ENCODE data around the gene IBTK.

DNA sequence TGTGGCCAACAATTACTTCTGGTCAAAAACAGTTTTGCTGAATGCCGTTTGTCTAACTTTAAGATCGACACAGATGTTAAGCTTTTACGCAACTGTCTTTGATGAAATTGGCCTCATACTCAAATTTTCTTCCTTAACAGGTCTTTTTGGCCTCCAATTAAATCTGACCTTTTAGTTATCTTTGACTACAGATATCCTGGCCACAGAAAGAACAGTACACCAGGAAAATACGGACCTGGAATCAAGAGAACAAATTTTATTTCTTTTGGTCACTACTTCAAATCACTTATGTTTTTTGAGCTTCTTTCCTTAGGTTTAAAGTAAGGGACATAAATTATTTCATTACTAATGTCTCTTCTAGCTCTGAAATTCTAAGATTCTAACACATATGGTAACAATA lies 49.8 kb downstream of the IBTK start:
- TF ChIP-seq CBFB (CRISPR knock-in tag; IDR thresholded peaks at IDR 0.05; ENCODE audit: low read depth) (no peak), SP1 (CRISPR knock-in tag; conservative IDR thresholded peaks at IDR 0.05) (no peak), CREM (CRISPR knock-in tag; IDR thresholded peaks at IDR 0.05) (no peak)
- TF ChIP-seq, protein P1, sequence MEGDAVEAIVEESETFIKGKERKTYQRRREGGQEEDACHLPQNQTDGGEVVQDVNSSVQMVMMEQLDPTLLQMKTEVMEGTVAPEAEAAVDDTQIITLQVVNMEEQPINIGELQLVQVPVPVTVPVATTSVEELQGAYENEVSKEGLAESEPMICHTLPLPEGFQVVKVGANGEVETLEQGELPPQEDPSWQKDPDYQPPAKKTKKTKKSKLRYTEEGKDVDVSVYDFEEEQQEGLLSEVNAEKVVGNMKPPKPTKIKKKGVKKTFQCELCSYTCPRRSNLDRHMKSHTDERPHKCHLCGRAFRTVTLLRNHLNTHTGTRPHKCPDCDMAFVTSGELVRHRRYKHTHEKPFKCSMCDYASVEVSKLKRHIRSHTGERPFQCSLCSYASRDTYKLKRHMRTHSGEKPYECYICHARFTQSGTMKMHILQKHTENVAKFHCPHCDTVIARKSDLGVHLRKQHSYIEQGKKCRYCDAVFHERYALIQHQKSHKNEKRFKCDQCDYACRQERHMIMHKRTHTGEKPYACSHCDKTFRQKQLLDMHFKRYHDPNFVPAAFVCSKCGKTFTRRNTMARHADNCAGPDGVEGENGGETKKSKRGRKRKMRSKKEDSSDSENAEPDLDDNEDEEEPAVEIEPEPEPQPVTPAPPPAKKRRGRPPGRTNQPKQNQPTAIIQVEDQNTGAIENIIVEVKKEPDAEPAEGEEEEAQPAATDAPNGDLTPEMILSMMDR (IDR thresholded peaks at IDR 0.05) = no peak
- TF ChIP-seq, protein P2, sequence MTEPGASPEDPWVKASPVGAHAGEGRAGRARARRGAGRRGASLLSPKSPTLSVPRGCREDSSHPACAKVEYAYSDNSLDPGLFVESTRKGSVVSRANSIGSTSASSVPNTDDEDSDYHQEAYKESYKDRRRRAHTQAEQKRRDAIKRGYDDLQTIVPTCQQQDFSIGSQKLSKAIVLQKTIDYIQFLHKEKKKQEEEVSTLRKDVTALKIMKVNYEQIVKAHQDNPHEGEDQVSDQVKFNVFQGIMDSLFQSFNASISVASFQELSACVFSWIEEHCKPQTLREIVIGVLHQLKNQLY (CRISPR knock-in tag; IDR thresholded peaks at IDR 0.05) = no peak
- TF ChIP-seq, protein P3, sequence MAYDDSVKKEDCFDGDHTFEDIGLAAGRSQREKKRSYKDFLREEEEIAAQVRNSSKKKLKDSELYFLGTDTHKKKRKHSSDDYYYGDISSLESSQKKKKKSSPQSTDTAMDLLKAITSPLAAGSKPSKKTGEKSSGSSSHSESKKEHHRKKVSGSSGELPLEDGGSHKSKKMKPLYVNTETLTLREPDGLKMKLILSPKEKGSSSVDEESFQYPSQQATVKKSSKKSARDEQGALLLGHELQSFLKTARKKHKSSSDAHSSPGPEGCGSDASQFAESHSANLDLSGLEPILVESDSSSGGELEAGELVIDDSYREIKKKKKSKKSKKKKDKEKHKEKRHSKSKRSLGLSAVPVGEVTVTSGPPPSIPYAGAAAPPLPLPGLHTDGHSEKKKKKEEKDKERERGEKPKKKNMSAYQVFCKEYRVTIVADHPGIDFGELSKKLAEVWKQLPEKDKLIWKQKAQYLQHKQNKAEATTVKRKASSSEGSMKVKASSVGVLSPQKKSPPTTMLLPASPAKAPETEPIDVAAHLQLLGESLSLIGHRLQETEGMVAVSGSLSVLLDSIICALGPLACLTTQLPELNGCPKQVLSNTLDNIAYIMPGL (CRISPR knock-in tag; IDR thresholded peaks at IDR 0.05) = no peak
- TF ChIP-seq, protein P4, sequence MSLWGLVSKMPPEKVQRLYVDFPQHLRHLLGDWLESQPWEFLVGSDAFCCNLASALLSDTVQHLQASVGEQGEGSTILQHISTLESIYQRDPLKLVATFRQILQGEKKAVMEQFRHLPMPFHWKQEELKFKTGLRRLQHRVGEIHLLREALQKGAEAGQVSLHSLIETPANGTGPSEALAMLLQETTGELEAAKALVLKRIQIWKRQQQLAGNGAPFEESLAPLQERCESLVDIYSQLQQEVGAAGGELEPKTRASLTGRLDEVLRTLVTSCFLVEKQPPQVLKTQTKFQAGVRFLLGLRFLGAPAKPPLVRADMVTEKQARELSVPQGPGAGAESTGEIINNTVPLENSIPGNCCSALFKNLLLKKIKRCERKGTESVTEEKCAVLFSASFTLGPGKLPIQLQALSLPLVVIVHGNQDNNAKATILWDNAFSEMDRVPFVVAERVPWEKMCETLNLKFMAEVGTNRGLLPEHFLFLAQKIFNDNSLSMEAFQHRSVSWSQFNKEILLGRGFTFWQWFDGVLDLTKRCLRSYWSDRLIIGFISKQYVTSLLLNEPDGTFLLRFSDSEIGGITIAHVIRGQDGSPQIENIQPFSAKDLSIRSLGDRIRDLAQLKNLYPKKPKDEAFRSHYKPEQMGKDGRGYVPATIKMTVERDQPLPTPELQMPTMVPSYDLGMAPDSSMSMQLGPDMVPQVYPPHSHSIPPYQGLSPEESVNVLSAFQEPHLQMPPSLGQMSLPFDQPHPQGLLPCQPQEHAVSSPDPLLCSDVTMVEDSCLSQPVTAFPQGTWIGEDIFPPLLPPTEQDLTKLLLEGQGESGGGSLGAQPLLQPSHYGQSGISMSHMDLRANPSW (CRISPR knock-in tag; conservative IDR thresholded peaks at IDR 0.05; ENCODE audit: low read depth) = no peak
- TF ChIP-seq, protein P5, sequence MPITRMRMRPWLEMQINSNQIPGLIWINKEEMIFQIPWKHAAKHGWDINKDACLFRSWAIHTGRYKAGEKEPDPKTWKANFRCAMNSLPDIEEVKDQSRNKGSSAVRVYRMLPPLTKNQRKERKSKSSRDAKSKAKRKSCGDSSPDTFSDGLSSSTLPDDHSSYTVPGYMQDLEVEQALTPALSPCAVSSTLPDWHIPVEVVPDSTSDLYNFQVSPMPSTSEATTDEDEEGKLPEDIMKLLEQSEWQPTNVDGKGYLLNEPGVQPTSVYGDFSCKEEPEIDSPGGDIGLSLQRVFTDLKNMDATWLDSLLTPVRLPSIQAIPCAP (CRISPR knock-in tag; IDR thresholded peaks at IDR 0.05) = no peak
- TF ChIP-seq, protein P6, sequence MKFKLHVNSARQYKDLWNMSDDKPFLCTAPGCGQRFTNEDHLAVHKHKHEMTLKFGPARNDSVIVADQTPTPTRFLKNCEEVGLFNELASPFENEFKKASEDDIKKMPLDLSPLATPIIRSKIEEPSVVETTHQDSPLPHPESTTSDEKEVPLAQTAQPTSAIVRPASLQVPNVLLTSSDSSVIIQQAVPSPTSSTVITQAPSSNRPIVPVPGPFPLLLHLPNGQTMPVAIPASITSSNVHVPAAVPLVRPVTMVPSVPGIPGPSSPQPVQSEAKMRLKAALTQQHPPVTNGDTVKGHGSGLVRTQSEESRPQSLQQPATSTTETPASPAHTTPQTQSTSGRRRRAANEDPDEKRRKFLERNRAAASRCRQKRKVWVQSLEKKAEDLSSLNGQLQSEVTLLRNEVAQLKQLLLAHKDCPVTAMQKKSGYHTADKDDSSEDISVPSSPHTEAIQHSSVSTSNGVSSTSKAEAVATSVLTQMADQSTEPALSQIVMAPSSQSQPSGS (CRISPR knock-in tag; IDR thresholded peaks at IDR 0.05; ENCODE audit: borderline replicate concordance, low read depth) = no peak

All from WTC11 (cell line).